Heart left ventricle (tissue), 13 donors: ENCODE measurements around the gene IGF2.

ENCODE experiments used
- CTCF ChIP-seq, 12 donors: fragments of 200-600 bp; sonication (generic) in 4 of 12; IDR thresholded peaks; one replicate each; pipeline versions ENCODE4 v1.5.0 to v1.8.0; 2018 to 2022; ENCODE audit warnings: antibody characterized with exemption in 12 of 12, mild to moderate bottlenecking in 5 of 12
- POLR2A ChIP-seq, 2 donors: fragments of 450-650 bp; IDR thresholded peaks; one replicate each; pipeline ENCODE4 v1.6.1; 2017; ENCODE audit warnings: antibody characterized with exemption in 2 of 2, mild to moderate bottlenecking in 2 of 2, moderate library complexity in 2 of 2
- donor health status: ischemic (EF 13 %, LVEDD 7.1; RV severe dilation, severe dysfunction).
- donor health status: DM: no; HTN: yes; CAD: no.
- donor health status: DM: no; HTN: no; CAD: no.
- donor health status: ischemic (EF 25% LVEDD 6.9; RV normal size, moderate dysfunction).
- donor health status: ischemic (EF 25% LVEDD 5.7; RV mildly dilated, moderate dysfunction).
- donor health status: ischemic (EF 35%, LVEDD 5.7; RV mildly dilated, moderate dysfunction).
- donor health status: nonischemic (EF 11% LVEDD 7.7; RV severe dilation, severe dysfunction).
- donor health status: DM: yes; HTN: yes; CAD: no.
- donor health status: PGD.
- donor health status: ischemic (EF 29% LVEDD 5.4; RV normal size, mild dysfunction).
- donor health status: nonischemic (EF 23%, LVEDD 6.1; RV moderate dilation, normal function).

- no peak for TF ChIP-seq CTCF (IDR thresholded peaks at IDR 0.05)
- TF ChIP-seq POLR2A (IDR thresholded peaks at IDR 0.05) = no peak
Observed at GRCh38 chr11:2129699-2130366, 9.4 kb downstream of the IGF2 start.
